A549 (cell line): ENCODE results near the gene PRKAR1B.

Experiments
- CBX2 ChIP-seq: fragments of 200-600 bp; sonication (generic); IDR thresholded peaks from 2 replicates; pipeline ENCODE4 v1.6.1; 2016; ENCODE audit warnings: low read depth, mild to moderate bottlenecking, borderline replicate concordance
- CBX8 ChIP-seq: fragments of 200-600 bp; sonication (generic); IDR thresholded peaks from 2 replicates; pipeline ENCODE4 v1.6.1; 2016
- HOXB5 ChIP-seq: fragments of 250-450 bp; sonication (Bioruptor Pico); IDR thresholded peaks from 2 replicates; pipeline ENCODE4 v1.5.0; 2020; ENCODE audit warnings: mild to moderate bottlenecking, moderate library complexity
- NFE2L2 ChIP-seq: fragments of 150-350 bp; conservative IDR thresholded peaks from 2 replicates; pipeline ENCODE4 v1.6.1; 2014; ENCODE audit warnings: low read length
- POLR2A ChIP-seq: IDR thresholded peaks from 2 replicates; pipeline ENCODE4 v1.6.1; 2012; ENCODE audit warnings: mild to moderate bottlenecking, low read length
- SMC3 ChIP-seq: fragments of >200 bp; sonication (Bioruptor Twin); formaldehyde crosslinking; IDR thresholded peaks from 3 replicates; pipeline ENCODE4 v1.6.1; 2018; ENCODE audit warnings: inconsistent platforms
- TF ChIP-seq, protein P1 (sequence below): fragments of 250-450 bp; sonication (Bioruptor Pico); IDR thresholded peaks from 2 replicates; pipeline ENCODE4 v1.5.0; 2021; ENCODE audit warnings: mild to moderate bottlenecking, moderate library complexity, borderline replicate concordance
- TF ChIP-seq, protein P2 (sequence below): fragments of 150-350 bp; IDR thresholded peaks from 2 replicates; pipeline ENCODE4 v1.6.1; 2014; ENCODE audit warnings: low read depth, mild to moderate bottlenecking, low read length
- TF ChIP-seq, protein P3 (sequence below): fragments of >200 bp; sonication (Bioruptor Twin); formaldehyde crosslinking; IDR thresholded peaks from 3 replicates; pipeline ENCODE4 v1.5.1; 2016

DNA sequence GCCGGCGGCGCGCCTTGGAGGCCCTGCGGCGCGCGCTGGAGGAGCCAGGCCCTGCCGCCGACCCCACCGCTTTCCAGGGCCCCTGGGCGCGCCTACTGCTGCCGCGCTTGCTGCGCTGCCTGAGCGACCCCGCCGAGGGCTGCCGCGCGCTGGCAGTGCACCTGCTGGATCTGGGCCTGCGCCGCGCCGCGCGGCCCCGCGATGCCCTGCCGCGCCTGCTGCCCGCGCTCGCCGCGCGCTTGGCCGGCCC lies 302 bp downstream of the PRKAR1B start:
- TF ChIP-seq, protein P1, sequence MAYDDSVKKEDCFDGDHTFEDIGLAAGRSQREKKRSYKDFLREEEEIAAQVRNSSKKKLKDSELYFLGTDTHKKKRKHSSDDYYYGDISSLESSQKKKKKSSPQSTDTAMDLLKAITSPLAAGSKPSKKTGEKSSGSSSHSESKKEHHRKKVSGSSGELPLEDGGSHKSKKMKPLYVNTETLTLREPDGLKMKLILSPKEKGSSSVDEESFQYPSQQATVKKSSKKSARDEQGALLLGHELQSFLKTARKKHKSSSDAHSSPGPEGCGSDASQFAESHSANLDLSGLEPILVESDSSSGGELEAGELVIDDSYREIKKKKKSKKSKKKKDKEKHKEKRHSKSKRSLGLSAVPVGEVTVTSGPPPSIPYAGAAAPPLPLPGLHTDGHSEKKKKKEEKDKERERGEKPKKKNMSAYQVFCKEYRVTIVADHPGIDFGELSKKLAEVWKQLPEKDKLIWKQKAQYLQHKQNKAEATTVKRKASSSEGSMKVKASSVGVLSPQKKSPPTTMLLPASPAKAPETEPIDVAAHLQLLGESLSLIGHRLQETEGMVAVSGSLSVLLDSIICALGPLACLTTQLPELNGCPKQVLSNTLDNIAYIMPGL, result no peak
- no peak for TF ChIP-seq CBX8
- TF ChIP-seq, protein P2, sequence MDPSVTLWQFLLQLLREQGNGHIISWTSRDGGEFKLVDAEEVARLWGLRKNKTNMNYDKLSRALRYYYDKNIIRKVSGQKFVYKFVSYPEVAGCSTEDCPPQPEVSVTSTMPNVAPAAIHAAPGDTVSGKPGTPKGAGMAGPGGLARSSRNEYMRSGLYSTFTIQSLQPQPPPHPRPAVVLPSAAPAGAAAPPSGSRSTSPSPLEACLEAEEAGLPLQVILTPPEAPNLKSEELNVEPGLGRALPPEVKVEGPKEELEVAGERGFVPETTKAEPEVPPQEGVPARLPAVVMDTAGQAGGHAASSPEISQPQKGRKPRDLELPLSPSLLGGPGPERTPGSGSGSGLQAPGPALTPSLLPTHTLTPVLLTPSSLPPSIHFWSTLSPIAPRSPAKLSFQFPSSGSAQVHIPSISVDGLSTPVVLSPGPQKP, result no peak
- TF ChIP-seq SMC3, result no peak
- no peak for TF ChIP-seq POLR2A
- no peak for TF ChIP-seq NFE2L2
- TF ChIP-seq CBX2, result no peak
- TF ChIP-seq, protein P3, sequence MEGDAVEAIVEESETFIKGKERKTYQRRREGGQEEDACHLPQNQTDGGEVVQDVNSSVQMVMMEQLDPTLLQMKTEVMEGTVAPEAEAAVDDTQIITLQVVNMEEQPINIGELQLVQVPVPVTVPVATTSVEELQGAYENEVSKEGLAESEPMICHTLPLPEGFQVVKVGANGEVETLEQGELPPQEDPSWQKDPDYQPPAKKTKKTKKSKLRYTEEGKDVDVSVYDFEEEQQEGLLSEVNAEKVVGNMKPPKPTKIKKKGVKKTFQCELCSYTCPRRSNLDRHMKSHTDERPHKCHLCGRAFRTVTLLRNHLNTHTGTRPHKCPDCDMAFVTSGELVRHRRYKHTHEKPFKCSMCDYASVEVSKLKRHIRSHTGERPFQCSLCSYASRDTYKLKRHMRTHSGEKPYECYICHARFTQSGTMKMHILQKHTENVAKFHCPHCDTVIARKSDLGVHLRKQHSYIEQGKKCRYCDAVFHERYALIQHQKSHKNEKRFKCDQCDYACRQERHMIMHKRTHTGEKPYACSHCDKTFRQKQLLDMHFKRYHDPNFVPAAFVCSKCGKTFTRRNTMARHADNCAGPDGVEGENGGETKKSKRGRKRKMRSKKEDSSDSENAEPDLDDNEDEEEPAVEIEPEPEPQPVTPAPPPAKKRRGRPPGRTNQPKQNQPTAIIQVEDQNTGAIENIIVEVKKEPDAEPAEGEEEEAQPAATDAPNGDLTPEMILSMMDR, result no peak
- no peak for TF ChIP-seq HOXB5
